GM21423 (cell line): ENCODE results near the gene MUC3A.
"Not testable (repeated sequence)": the region's sequence is repeated elsewhere in the genome, so short reads cannot be mapped to it uniquely, and the experiment has no call there.

Experiments
- ATAC-seq: cut with Tn5 transposase; IDR thresholded peaks from one replicate; pipeline ENCODE4 v1.9.1; 2021; ENCODE audit warnings: mild to moderate bottlenecking, moderate library complexity; ENCODE audit not compliant: unreplicated experiment

The MUC3A gene

GRCh38 chr7:100971111-100972001, 22.0 kb downstream of the MUC3A start:
- ATAC-seq: no peak

DNA sequence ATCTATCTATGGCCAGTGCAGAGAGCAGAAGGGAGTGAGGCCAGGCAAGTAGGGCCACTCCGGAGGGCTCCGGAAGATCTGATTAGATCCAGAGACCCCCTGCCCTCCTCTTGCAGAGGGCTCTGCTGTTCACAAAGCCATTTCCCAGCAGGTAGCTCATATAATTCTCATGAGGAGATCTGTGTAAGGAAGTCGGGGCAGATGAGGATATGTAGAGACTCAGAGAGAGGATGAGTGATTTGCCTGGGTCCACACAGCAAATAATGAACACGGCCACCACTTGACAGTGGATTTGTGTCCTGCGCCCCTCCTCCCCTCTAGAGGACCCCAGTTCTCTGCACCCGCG, 22.6 kb downstream of the MUC3A start:
- ATAC-seq: no peak

DNA sequence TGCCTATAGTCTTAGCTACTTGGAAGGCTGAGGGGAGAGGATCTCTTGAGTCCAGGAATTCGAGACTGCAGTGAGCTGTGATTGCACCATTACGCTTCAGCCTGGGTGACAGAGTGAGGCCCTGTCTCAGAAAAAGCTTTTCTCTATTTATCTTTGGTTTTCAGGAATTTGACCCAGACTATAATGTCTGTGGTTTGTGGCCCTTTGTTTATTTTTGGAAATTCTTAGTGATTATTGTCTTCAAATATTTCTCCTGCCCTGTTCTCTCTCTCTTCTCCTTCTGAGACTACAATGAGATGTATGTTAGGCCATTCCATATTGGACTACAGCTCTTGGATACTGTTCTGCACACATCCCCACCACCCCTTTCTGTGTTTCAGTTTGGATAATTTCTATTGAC, 24.7 kb downstream of the MUC3A start:
- ATAC-seq: no peak

- no peak for ATAC-seq
Measured at GRCh38 chr7:100975371-100975821, 26.1 kb downstream of the MUC3A start.

DNA sequence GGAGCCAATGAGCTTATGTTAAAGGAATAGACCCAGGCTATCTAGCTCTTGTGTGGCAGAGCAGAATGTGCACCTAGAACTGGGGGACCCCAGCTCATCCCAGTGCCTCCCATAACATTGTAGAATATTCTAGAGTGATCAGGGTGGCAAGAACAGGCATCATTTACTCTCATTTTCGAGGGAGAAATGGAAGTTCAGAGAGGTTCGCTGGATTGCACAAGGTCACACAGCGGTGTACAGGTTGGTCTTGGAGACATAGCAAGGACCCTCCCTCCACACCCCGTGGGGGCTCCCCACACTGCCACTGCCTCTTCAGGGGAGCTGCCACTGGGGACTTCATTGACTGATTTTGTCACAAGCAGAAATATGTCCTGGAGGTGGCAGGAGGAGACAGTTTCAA, 29.0 kb downstream of the MUC3A start:
- no peak for ATAC-seq

DNA sequence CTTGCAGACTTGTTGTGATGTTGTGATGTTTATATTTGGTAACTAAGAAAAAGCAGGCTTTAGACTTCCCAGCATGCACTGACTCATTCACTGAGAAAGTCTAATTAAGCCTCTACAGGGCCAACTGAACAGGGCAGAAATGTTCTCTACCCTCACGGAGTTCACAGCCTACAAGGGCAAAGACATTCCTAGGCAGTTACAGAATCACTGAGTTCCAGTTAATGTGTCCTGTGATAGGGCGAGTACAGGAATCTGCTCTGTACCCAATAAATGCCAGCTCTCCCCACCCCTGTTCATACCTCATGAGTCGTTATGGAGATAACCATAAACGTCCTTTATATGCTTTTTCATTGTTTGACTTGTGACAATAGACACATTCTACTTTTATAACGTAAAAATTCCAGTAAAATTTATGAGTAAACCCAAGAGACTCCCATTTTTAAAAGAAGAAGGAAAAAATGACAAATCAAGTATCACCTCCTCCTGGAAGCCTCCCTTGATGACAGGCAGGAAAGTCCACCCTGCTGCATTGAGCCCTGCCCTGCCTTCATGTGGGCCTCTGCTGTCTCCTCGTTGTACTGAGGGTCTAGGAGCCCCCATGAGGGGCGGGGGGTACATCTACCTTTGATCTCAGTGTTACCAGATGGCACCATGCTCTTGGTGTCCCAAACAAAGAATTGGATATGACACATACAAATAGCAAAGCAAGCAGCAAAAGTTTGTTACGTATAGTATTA, 34.3 kb downstream of the MUC3A start:
- ATAC-seq: no peak

- ATAC-seq: not testable (repeated sequence)
Measured at GRCh38 chr7:100984241-100984918, 35.0 kb downstream of the MUC3A start.

GRCh38 chr7:100985033-100985797, 35.9 kb downstream of the MUC3A start:
- not testable (repeated sequence) for ATAC-seq

GRCh38 chr7:100991631-100992030, 42.3 kb downstream of the MUC3A start:
- ATAC-seq: no peak

- not testable (repeated sequence) for ATAC-seq
Measured at GRCh38 chr7:100992280-100992679, 42.9 kb downstream of the MUC3A start.

GRCh38 chr7:100994671-100995070, 45.3 kb downstream of the MUC3A start:
- ATAC-seq: not testable (repeated sequence)

DNA sequence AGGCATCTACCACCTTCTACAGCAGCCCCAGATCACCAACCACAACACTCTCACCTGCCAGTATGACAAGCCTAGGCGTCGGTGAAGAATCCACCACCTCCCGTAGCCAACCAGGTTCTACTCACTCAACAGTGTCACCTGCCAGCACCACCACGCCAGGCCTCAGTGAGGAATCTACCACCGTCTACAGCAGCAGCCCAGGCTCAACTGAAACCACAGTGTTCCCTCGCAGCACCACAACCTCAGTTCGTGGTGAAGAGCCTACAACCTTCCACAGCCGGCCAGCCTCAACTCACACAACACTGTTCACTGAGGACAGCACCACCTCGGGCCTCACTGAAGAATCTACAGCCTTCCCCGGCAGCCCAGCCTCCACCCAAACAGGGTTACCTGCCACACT, 49.2 kb downstream of the MUC3A start:
- ATAC-seq: not testable (repeated sequence)

DNA sequence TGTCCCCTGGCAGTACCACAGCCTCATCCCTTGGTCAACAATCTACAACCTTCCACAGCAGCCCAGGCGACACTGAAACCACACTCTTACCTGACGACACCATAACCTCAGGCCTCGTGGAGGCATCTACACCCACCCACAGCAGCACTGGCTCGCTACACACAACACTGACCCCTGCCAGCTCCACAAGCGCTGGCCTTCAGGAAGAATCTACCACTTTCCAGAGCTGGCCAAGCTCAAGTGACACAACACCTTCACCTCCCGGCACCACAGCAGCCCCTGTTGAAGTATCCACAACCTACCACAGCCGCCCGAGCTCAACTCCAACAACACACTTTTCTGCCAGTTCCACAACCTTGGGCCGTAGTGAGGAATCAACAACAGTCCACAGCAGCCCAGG, 50.0 kb downstream of the MUC3A start:
- not testable (repeated sequence) for ATAC-seq

GRCh38 chr7:101000025-101000424, 50.7 kb downstream of the MUC3A start:
- ATAC-seq: not testable (repeated sequence)

- ATAC-seq: not testable (repeated sequence)
Measured at GRCh38 chr7:101002333-101002732, 53.0 kb downstream of the MUC3A start.

- not testable (repeated sequence) for ATAC-seq
Measured at GRCh38 chr7:101007361-101007760, 58.0 kb downstream of the MUC3A start.

GRCh38 chr7:101009629-101010028, 60.3 kb downstream of the MUC3A start:
- ATAC-seq: no peak

DNA sequence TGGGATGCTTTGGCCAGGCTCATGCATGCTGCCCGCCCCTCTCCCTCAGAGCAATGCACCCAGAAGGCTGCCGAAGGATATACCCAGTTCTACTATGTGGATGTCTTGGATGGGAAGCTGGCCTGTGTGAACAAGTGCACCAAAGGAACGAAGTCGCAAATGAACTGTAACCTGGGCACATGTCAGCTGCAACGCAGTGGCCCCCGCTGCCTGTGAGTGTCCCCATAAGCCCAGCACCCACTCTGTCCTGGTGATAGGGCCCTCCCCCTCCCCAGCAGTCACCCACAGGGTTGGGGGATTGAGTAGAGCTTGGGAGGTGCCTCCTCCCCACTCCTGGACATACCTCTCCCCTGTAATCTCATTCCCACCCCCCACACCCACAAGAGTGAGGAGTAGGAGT, 63.6 kb downstream of the MUC3A start:
- no peak for ATAC-seq

DNA sequence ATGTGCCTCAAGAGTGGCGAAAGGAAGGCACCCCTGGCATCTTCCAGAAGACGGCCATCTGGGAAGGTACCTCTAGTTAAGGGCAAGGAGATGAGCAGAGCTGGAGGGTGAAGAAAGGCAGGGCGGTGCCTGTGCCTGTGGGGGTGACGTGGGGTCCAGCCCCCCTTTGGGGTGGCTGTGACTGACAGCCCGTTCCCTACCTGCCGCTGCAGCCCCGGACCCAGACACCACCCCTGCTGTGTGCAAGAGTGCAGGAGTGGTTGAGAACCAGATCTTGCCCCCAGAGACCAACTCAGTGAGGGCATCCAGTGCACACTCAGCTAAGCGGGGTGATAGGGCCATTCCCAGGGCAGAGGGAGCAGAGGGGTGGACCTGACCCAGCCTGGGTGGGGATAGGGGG, 66.3 kb downstream of the MUC3A start:
- ATAC-seq: no peak

- ATAC-seq: peak; percentile 71
Measured at GRCh38 chr7:101017064-101017777, 67.9 kb downstream of the MUC3A start.
